Suppressor macrophage (primary cell): ENCODE measurements around the gene FAH.

Experiments
- DNase-seq, 4 experiments: peaks; one replicate each; pipeline ENCODE4 v3.0.0-alpha.2; 2020 to 2022

The FAH gene

DNA sequence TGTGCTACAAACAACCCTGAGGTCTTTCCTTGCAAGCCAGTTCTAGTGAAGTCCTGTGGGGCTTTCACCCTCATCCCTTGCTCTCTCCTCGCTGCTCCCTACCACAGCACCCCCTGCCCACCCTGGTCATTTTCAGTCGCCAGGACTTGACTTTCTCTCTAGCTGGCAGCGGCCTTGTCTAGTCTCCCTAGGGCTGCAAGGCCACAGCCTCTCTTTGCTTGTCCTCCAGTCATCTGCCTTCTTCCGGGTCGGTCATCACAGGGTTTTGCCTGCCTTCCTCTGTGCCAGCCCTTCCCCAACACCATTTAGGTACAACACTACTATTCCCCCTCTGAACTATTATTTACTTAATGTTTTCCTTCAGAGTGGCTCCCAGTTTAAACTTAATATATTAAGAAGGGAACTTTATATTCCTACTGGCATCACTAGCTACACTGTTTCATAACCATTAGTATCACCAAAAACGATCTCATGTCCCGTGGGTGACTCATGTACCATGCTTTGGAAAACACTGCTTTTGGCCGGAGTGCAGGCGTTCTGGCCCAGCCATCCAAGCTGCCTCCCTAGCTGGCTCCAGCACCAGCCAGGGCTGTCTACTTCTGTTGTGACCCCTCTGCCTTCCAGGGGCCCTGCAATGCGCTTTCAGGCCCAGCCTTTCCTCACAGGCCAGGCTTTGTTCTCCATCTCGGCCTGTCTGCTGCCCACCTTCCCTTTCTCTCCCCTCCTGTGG, 21.4 kb downstream of the FAH start:
- peak in 1 of 4 experiments; percentile 8 for DNase-seq

DNA sequence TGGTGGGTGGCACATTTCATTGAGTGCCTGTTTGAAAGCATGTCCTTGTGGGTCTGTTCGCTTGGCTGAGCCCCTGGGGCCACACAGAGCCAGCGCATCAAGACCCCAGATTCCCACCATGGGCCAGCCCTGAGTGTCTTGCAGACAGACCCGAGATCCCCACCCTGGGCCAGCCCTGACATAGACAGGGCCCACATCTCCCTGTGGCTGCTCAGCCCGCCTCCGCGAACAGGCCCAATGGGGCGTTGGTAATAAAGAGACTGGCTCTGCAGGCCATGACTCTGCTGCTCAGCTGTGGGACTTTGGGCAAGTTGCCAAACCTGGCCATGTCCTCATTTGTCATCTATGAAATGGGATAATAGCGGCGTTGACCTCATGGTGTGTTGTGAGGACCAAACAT, 22.6 kb downstream of the FAH start:
- peak in 1 of 4 experiments; percentile 7 for DNase-seq

DNA sequence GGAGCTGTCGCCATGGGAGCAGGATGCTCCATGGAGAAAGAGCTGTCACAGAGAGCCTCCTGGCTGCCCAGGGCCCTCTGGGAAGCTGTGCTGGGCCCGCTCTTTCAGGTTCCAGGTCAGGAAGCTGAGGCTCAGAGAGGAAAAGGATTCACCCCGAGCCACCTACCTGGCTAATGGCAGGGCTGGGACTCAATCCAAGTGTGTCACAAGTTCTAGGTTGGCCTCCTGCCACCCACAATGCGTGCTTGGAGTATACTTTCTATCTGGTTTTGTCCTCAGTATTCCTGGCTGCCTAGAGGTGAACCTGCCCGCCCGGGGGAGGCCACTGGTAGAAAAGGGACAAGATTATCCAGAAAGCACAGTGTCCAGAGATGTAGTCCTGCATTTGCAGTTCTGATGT, 23.6 kb downstream of the FAH start:
- DNase-seq: no peak

DNA sequence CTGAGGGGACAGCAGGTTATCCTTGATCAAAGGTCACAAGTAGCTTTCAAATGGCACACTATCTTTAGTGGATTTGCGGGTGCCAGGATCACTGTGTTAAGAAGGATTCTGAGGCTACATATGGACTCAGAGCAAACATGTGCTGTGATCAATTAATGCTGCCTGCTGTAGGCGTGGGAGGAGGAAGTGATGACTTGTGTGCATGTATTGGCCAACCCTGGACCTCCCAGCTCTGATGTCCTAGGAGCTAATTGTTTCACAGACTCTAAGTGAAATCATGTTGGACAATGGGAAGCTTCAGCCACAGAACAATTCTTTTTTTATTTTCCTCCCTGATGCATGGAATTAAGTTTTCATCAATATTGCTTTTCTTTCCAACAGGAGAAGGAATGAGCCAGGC, 24.4 kb downstream of the FAH start:
- DNase-seq: peak; percentile 52 to 79 (median 76)

DNA sequence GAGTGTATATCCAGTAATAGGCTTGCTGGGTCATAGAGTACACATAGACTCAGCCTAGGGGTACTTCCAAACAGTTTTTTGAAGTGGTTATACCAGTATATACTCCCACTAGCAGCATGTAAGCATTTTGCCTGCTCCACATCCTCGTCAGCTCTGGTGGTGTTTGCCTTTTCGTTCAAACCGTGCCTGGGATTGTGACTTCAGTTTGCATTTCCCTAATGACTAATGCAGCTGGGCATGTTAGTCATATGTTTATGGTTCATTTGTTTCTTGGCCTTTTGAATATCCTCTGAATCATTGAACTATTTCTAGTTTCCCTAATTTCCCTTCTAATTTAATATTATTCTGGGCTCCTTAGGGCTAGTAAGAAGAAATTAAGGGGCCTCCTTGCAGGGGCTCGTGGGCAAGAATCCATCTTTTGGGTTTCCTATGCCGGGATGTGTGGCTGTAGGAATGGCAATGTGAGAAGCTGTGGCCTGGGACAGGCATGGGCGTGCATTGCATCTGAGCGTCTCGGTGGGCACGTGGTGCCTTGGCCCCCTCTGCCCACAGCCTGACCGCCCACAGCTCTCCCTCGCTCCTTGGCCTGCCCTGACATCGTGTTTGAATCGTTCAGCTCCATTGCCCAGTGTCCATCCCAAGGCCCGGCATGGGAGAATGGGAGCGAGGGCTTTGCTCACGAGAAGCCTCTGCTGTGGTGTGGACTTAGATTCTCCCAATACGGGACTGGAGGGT, 26.4 kb downstream of the FAH start:
- DNase-seq: peak; percentile 34 to 78 (median 68)

DNA sequence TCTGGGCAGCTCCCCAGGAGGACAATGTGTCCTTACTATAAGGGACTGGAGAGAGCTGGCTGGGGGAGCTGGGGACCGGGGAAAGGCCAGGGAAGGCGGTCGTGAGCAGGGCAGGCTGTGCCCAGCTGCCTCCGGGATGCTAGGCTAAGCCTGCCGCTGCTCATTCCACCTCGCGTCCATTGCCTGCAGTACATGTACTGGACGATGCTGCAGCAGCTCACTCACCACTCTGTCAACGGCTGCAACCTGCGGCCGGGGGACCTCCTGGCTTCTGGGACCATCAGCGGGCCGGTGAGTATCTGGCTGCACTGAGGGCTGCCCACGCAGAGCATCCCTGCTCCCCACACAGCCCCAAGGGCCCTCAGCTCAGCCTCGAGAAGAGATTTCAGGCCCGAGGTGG, 27.1 kb downstream of the FAH start:
- DNase-seq: no peak

DNA sequence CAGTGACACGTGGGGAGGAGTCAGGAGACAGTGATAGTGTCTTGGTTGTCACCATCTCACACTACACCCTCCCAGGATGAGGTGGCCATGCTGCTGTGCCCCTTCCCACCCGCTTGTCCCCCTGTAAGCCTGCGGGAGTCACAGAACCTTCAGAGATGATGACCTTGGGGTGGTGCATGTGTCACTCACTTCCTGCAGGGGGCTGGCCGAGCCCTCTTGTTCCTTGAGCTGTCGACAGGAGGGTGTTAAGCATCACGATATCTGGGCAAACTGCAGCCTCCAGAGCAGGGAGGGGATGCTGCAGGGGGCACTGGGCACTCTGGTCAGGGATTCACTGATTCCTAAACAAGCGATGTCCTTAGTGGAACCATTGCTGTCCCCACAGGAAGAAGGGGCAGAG, 27.7 kb downstream of the FAH start:
- no peak for DNase-seq

DNA sequence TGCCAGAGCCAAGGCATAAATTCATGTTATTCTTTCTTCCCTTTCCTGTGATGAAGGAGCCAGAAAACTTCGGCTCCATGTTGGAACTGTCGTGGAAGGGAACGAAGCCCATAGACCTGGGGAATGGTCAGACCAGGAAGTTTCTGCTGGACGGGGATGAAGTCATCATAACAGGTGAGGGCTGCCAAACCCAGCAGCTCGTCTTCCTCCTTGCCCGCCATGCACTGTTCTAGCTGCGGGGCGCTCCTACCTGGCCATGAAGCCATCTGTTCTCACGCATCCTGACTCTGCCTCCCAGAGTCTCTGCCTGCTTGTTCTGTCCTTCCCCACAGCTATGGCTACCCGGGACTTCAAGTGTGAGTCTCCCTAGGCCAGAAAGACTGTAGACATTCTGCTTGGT, 28.2 kb downstream of the FAH start:
- DNase-seq: no peak

DNA sequence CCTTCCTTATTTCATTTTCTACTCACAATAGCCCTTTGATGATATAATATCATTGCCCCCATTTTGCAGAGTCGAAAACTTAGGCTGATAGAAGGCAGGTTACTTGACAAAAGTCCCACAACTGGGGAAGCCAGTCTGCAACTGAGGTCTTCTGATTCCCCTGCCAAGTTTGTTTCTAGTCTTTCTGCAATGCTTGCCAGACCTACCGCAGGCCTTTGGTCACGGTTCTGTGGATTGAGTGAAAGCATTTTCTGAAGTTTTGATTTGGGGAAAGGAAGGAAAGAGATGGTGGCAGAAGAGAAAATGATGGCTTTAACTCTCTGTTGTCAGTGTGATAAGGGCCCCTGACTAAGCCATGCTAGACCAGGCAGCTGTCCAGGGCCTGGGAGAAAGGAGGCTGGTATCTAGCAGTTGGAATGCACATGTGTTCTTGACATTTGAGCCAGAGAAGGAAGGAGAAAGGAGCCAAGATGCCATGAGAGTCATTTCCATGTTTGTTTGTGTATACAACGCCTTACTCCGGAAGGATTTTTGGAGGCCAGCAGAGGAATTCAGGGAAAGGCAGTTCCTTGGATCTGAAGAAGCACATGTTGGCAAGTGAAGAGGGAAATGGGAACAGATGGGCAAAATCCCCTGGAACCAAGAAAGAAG, 29.9 kb downstream of the FAH start:
- DNase-seq: no peak

DNA sequence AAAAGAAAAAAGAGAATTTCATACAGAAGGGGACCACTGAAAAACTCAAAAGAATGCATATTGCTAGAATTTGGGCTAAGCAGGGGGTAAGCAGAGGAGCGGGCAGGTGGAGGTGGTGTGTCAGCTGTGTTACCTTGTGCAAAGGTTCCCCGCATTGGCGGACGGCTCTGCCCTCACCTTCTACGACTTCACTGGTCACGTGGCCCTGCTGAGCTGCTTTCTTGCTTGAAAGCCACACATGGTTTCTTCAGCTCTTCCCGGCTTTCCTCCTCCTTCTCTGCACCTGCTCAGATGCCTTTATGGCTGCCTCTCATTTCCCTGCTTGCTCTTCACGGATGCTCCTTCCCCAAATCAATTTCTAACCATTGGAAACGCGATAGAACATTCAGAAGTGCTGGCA, 30.5 kb downstream of the FAH start:
- no peak for DNase-seq

DNA sequence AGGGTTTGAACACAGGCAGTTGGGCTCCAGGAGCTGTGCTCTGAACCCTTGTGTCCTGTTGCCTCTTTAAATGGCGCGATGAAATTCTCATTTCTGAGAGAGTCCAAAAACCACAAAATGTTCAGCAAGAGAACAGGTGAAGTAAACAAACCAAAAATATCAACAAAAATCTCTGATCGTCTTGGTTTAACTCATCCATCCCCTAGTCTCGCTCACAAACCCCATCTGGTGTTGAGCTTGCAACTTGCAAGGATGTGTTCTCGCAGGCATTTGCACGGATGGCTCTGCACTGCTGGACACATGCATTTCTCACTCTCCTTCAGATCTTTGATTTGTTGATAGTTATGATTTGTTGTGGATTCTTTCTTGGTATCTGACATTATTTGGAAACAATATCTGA, 31.1 kb downstream of the FAH start:
- no peak for DNase-seq

DNA sequence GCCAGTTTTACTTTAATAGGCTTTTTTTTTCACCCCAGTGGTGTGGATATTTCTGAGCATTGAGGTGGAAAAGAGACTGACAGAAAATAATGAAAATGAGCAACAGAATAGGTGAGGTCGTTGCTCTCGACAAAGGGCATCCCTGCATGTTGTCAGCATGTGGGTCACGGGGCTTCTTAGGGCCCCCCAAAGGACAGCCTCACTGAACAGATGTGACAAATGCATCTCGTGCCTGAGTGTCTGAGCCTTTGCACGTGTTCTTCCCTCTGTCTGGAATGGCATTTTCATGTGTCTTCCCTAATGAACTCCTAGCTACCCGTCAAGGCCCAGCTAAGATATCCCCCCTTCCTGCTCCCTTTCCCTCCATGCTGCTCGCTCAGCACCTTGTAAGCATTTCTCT, 31.8 kb downstream of the FAH start:
- no peak for DNase-seq

DNA sequence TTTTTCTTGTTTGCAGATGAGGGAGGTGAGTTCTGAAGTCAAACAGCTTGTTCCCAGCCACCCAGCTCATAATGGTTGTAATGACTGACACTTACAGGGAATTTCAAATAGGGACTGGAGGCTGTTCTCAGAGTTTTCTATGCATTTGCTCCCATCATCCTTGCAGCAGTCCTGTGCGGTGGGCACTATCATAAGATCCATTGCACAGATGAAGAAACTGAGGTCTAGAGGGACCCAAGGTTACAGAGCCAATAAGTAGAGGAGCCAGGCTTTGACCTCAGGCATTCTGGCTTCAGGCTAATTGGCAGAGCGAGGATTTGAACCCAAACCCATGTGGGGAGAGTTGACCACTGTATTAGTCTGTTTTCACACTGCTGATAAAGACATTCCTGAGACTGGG, 32.4 kb downstream of the FAH start:
- no peak for DNase-seq

DNA sequence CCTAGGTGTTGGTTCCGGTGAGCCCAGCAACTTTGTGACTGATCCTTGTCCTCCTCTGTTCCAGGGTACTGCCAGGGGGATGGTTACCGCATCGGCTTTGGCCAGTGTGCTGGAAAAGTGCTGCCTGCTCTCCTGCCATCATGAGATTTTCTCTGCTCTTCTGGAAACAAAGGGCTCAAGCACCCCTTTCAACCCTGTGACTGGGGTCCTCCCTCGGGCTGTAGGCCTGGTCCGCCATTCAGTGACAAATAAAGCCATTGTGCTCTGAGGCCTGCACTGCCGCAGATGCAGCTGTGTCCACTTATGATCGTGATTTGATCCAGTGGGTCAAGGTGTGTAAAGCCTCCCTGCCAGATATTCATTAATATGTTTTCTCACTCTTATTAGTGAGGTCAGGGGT, 33.3 kb downstream of the FAH start:
- DNase-seq: no peak

DNA sequence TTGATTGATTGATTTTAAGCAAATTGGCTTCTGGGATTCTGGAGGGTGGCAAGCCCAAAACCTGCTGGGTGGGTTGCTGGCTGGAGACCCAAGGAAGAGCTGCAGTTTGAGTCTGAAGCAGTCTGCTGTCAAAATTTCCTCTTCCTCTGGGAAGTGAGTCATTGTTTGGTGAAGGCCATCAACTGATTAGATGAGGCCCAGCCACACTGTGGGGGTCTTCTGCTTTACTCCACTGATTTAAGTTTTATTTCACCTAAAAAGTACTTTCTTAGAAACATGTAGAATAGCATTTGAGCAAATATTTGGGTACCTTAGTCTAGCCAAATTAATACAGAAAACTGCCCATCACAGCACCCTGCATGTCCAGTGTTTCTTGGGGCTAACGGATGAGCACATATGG, 33.8 kb downstream of the FAH start:
- DNase-seq: no peak

DNA sequence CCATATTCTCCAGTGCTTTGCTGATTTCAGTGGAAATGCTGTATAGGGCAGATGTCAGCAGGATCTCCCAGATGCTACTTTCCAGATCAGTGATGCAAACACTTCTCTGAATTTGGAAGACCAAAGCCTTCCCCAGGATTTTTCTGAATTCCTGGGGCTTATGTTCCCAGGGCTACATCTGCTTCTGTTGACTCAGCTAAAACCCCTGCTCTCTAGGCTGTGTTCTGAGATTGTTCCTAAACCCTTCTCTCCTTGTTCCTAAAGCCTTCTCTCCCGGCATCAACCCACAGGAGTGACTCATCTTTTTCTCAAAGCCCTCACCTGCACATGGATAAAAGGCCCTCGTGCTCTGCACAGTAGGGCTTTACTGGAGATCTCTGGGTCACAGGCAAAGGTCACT, 35.5 kb downstream of the FAH start:
- DNase-seq: no peak

DNA sequence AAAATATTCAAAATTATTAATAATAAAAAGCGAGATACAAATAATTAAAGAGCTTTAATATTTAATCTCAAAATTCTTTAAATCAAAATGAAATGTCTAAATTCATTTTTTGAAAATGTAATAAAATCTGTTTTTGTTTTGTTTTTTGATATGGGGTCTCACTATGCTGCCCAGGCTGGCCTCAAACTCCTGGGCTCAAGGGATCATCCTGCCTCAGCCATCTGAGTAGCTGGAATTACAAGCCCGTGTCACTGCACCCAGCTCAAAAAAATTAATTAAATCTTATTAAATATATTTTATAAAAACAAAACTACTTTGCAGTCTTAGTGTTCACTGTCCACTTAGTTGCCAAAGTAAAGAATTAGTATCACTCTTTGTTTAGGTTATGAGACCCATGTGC, 38.4 kb downstream of the FAH start:
- DNase-seq: no peak

DNA sequence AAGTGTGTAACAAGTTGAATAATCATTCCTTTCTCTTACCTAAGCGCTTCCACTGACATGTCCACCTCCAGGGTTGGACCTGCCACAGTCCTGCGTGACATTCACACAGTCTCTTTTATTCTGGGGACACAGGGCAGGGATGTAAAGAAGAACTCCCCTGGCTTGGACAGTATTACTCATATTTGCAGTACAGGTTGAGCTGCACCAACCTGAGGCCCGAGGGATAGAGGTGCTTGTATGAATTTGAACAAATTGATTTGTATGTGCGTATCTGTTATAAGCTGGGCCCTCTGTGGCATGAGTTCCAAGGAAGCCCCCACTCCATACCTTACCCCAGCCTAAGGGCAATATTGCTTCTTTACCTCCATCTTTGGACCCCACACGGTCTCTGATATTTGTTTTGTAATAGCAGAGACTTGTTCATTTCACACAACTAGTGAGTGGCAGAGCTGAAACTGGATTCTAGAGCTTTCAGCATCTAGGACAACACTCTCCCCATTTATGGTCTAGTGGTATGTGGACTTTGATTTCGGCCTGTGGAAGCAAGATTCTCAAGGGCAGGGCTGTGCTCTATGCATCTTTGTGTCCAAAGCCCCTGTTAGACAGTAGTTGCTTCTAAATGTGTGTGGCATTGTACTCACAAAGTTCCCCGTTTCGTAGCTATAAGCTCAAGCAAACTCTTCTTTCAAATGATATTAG, 39.2 kb downstream of the FAH start:
- DNase-seq: no peak

DNA sequence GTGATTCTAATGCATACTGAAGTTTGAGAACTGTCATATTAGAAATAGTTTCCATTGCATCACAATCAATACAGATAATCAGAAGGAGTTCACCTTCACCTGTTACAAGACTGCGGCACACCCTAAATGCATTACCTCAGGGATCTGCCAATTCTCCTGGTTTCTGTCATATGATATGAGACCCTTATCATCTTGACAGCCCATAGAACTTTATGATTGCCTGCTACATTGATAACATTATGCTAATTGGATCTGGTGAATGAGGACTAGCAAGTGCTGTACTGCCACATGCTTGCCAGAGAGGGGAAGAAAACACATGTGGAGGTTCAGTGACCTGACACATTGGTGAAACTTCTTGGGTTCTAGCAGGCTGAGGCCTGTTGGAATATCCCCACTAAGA, 41.4 kb downstream of the FAH start:
- DNase-seq: no peak

DNA sequence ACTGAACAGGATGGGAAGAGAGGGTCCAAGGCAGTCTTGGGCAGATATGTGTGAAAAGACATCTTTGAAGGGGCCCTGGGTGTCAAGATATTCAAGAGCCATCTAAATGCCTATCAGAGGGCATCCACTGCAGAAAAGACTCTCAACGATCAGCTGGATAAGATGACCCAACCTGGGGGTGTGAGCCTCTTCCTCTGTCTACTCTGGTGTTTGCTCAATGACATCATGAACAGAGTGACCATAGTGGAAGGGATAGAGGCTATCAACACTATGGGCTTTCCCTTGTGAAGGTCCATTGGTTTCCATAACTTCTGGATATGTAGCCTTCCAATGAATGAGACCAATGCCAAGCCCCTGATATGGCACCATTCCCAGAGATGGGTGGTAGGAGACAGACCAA, 42.1 kb downstream of the FAH start:
- no peak for DNase-seq

DNA sequence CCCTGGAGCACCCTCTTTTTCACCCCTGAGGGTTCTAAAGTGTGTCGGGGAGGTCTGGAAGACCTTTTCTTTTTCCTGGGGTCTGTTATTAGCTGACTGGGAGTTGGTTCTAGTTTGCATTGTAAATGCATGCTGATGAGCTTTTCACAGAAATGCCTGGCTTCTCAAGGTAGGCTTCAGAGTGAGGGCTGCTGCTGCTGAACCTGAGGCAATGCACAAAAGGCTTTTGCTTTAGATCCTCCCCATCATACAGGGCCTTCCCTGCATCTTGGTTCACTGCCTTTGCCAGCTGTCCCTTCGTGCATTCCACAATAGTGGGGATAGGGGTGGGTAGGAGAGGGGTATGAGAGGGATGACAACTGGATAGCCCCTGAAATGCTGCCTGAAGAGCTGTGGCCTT, 46.6 kb downstream of the FAH start:
- DNase-seq: no peak

DNA sequence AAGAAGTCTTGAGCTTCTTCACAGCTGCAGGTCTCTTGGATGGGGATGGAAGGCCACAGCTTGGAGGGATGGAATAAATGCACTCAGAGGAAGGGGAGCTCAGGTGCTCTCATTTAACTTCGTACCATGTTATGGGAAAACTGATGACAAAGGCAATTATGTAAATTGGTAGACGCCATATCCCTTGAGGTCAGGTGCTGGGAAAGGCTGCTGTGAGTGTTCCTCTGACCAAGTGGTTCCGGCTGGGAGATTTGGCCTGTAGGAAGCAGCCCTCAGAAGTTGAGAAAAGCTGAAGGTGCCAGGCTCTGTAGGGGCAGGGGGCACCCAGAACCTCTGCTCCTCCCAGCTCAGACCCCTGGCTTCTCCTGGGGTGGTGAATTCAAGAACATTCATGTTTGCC, 47.1 kb downstream of the FAH start:
- DNase-seq: no peak

DNA sequence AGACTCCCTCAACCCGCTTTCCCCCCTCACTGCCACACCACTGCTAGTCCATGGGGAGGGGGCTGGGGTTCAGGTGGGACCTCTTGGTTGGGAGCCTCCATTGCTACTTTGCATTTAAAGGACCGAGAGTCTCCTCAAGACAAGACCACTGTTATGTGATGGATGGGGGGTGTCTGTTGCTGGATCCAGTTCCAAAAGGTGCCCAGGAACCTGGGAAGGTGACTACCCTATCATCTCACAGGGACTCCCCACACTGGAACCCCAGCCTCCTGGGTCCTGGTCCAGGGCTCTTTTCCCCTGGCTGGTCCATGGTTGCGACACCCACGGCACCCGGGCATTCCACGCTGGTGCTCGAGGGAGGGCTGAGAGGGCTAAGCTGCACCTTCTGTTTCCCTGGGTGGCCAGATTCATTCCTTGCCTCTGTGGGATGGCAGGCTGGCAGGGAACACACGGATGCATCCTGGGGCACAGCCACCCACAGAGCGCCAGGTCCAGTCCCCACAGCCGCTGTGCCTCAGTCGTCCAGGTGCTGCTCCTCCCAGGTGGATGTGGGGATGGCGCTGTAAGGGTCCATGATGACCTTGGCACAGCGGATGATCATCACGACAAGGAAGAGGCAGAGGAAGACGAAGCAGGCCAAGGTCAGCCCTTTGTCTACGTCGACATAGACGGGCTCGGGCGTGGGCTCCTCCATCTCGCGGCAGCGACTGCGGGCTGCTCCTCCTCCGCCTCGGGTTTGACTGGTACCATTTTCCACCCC, 48.6 kb downstream of the FAH start:
- DNase-seq: no peak
